Adrenal gland (tissue), 12 donors: Measurements from ENCODE around the gene ANTXR2. TPM values are rescaled to one million over a fixed set of nuclear protein-coding genes. Genes with fewer than 3 reads are reported as not detected.

ENCODE experiments used
- DNase-seq, 7 donors: peaks; one replicate each; pipeline ENCODE4 v3.0.0-alpha.2; 2019 to 2020
- H3K27ac ChIP-seq, 5 donors: fragments of 200-600 bp; sonication (generic) in 4 of 5; 1 replicate in 3 of 5; 2 replicates in 2 of 5; pipeline versions ENCODE4 v1.5.1 to v1.8.0; 2016 to 2020; ENCODE audit warnings: mild to moderate bottlenecking in 1 of 5
- H3K27me3 ChIP-seq: fragments of 200-600 bp; 2 replicates; pipeline ENCODE4 v1.8.0; 2021
- H3K36me3 ChIP-seq, 2 donors: fragments of 200-600 bp; replicated peaks in 1 of 2; 1 replicate in 1 of 2; 2 replicates in 1 of 2; pipeline versions ENCODE4 v1.5.1 to v1.8.0; 2018 to 2022
- H3K4me1 ChIP-seq, 2 donors: fragments of 200-600 bp; replicated peaks in 1 of 2; 1 replicate in 1 of 2; 2 replicates in 1 of 2; pipeline versions ENCODE4 v1.5.1 to v1.8.0; 2018 to 2021
- H3K4me3 ChIP-seq, 4 donors: fragments of 200-600 bp; sonication (generic) in 3 of 4; one replicate each; pipeline ENCODE4 v1.5.1; 2016 to 2018
- H3K9me3 ChIP-seq, 3 donors: fragments of 200-600 bp; sonication (generic) in 1 of 3; replicated peaks in 1 of 3; 1 replicate in 2 of 3; 2 replicates in 1 of 3; pipeline versions ENCODE4 v1.5.1 to v1.8.0; 2016 to 2021
- CTCF ChIP-seq, 6 experiments: fragments of 450-650 bp in 4 of 6; fragments of 200-600 bp in 2 of 6; sonication (generic) in 1 of 6; IDR thresholded peaks; 1 replicate in 5 of 6; 2 replicates in 1 of 6; pipeline versions ENCODE4 v1.5.1 to v1.8.0; 2016 to 2021; ENCODE audit warnings: antibody characterized with exemption in 6 of 6, mild to moderate bottlenecking in 2 of 6, moderate library complexity in 1 of 6
- POLR2A ChIP-seq, 2 donors: fragments of 450-650 bp; IDR thresholded peaks; one replicate each; pipeline ENCODE4 v1.6.1; 2017; ENCODE audit warnings: antibody characterized with exemption in 2 of 2, mild to moderate bottlenecking in 2 of 2, moderate library complexity in 1 of 2
- WGBS, 4 donors: extraction: QIAGEN DNeasy Blood & Tissue Kit in 2 of 4; methylation state at CpG; one replicate each; pipeline versions ENCODE4 v1.1.5 to v1.1.7; 2013 to 2017; 5-methylcytosine and 5-hydroxymethylcytosine counted together
- intact Hi-C, 2 donors: fragments of 100-400 bp; cut with DNase I; formaldehyde crosslinking; loops; one replicate each; pipeline versions ENCODE4 v1.14.1 to v1.15.0; 2022 to 2023
- polyA plus RNA-seq, 3 donors: library from polyadenylated mRNA; stranded (reverse); fragments of 200-250 nt in 2 of 3; fragments of 350-450 nt in 1 of 3; fragmentation: Illumina TruSeq in 1 of 3; extraction: RNeasy Lipid Tissue Mini Kit (QIAGEN cat#74804) in 1 of 3; gene quantifications; one replicate each; pipeline ENCODE4 v1.2.3, GENCODE V29; 2013 to 2014
- total RNA-seq, 9 donors: library from RNA; depleted of rRNA in 4 of 9; stranded (reverse); fragments of >200 nt in 4 of 9; fragments of 120-200 nt in 1 of 9; fragmentation: NEBNext Ultra II Directional in 1 of 9; extraction: Animal tissue kit (Norgen Biotek cat#: 25700) in 1 of 9; gene quantifications; one replicate each; pipeline versions ENCODE4 v1.1.0 to v1.2.4, GENCODE V29; 2013 to 2023
- donor health status: healthy with polysubstance abuse.
- donor health status: Bipolar disorder and iron deficiency.
- donor health status: DM: yes; HTN: yes; CAD: no.
- donor health status: DM: no; HTN: no; CAD: no.
- donor health status: DM: no; HTN: no; CAD: no.
- donor health status: DM: yes; HTN: yes; CAD: no.

The ANTXR2 gene
- total and polyA plus RNA-seq, 12 donors, result 8.4 to 96.6 (median 57.7) TPM

GRCh38 chr4:80054375-80054774, 18.7 kb downstream of the ANTXR2 start:
- Histone ChIP-seq H3K27ac (no peak overlapping the region), H3K4me1 (peaks cover 5 to 17% of the 10 kb centered on the region in 2 donors), H3K27me3 (no peaks in the 10 kb centered on the region), H3K4me3 (no peak overlapping the region), H3K9me3 (no peaks in the 10 kb centered on the region), H3K36me3 (peaks cover 0 to 17% of the 10 kb centered on the region in 2 donors)
- WGBS, 4 donors, result 75 to 89% (median 86%) methylated on average over 4 of the region's 4 CpGs
- DNase-seq, result no peak
- TF ChIP-seq POLR2A (IDR thresholded peaks at IDR 0.05) (no peak), CTCF (IDR thresholded peaks at IDR 0.05) (no peak)
- intact Hi-C loops, result no loop called here

- peaks cover 0 to 7% (median 0%) of the 10 kb centered on the region in 3 donors for H3K9me3 ChIP-seq
- H3K36me3 ChIP-seq, result peaks cover 0 to 17% of the 10 kb centered on the region in 2 donors
- no peak for DNase-seq
- TF ChIP-seq POLR2A (IDR thresholded peaks at IDR 0.05) (no peak), CTCF (IDR thresholded peaks at IDR 0.05) (no peak)
- H3K4me3 ChIP-seq, result no peak overlapping the region
- H3K27ac ChIP-seq, result no peak overlapping the region
- intact Hi-C loops, result no loop called here
- H3K27me3 ChIP-seq, result no peaks in the 10 kb centered on the region
- peaks cover 5 to 25% of the 10 kb centered on the region in 2 donors for H3K4me1 ChIP-seq
- 72 to 89% (median 79%) methylated on average over 1 of the region's 1 CpG for WGBS, 4 donors
These were observed 19.7 kb downstream of the ANTXR2 start for GRCh38 chr4:80053140-80053910.

- no peaks in the 10 kb centered on the region for H3K27me3 ChIP-seq
- peaks cover 0 to 9% (median 0%) of the 10 kb centered on the region in 3 donors for H3K9me3 ChIP-seq
- 62 to 74% (median 69%) methylated on average over 7 of the region's 7 CpGs for WGBS, 4 donors
- H3K4me1 ChIP-seq, result peaks cover 15 to 30% of the 10 kb centered on the region in 2 donors
- peaks cover 0 to 12% of the 10 kb centered on the region in 2 donors for H3K36me3 ChIP-seq
- no peak for TF ChIP-seq CTCF (IDR thresholded peaks at IDR 0.05)
- TF ChIP-seq POLR2A (IDR thresholded peaks at IDR 0.05), result no peak
- no peak for DNase-seq
- intact Hi-C loops, result no loop called here
- H3K4me3 ChIP-seq, result no peak overlapping the region
- H3K27ac ChIP-seq, result peak overlapping the region in 3 of 5 donors; percentile 27 to 49 (median 41)
These were observed 23.1 kb downstream of the ANTXR2 start for GRCh38 chr4:80049813-80050534.

- Histone ChIP-seq H3K4me3 (no peak overlapping the region), H3K9me3 (peaks cover 0 to 15% (median 0%) of the 10 kb centered on the region in 3 donors), H3K27ac (no peak overlapping the region), H3K27me3 (no peaks in the 10 kb centered on the region), H3K36me3 (peaks cover 0 to 7% of the 10 kb centered on the region in 2 donors), H3K4me1 (peaks cover 15 to 30% of the 10 kb centered on the region in 2 donors)
- DNase-seq, result no peak
- intact Hi-C loops, result no loop called here
- TF ChIP-seq CTCF (IDR thresholded peaks at IDR 0.05) (no peak), POLR2A (IDR thresholded peaks at IDR 0.05) (no peak)
These were observed 23.6 kb downstream of the ANTXR2 start for GRCh38 chr4:80049402-80049801.
